ENCODE results near the gene TAGLN3.

DNA sequence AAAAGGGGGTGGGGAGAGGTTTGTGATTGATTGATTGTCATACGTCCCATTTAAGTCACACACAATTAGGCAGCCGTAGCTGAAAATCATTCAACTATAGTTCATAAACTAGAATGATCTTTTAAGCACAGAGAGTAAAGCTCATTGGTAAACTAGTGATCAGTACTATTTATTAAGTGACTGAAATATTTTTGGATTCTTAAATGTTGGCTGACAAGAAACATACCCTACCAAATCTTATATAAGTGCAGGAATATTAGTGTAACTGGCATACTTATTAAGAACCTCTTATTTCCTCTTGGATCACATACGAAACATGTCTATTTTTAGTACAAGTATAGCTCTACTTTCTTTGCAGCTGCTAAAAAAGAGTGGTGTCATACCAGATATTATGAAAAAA, 28.3 kb upstream of the TAGLN3 start:
- TF ChIP-seq, protein P1, sequence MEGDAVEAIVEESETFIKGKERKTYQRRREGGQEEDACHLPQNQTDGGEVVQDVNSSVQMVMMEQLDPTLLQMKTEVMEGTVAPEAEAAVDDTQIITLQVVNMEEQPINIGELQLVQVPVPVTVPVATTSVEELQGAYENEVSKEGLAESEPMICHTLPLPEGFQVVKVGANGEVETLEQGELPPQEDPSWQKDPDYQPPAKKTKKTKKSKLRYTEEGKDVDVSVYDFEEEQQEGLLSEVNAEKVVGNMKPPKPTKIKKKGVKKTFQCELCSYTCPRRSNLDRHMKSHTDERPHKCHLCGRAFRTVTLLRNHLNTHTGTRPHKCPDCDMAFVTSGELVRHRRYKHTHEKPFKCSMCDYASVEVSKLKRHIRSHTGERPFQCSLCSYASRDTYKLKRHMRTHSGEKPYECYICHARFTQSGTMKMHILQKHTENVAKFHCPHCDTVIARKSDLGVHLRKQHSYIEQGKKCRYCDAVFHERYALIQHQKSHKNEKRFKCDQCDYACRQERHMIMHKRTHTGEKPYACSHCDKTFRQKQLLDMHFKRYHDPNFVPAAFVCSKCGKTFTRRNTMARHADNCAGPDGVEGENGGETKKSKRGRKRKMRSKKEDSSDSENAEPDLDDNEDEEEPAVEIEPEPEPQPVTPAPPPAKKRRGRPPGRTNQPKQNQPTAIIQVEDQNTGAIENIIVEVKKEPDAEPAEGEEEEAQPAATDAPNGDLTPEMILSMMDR (IDR thresholded peaks at IDR 0.05), result no peak
- TF ChIP-seq EP300 (IDR thresholded peaks at IDR 0.05) (no peak), POLR2A (IDR thresholded peaks at IDR 0.05) (no peak), POLR2AphosphoS5 (IDR thresholded peaks at IDR 0.05) (no peak)
